Stimulated activated naive CD8-positive, alpha-beta T cell treated with anti-CD3 and anti-CD28 coated beads, Interleukin-15, amount 100 ng/mL, for 72 hours (primary cell): ENCODE results near the gene RDH16.
A peak's percentile ranks its signal among the peaks of the same experiment; 100 is the strongest.

Source experiments
- ATAC-seq: fragments of 150-1000 bp; cut with Tn5 transposase; 2 replicates; pipeline ENCODE4 v1.10.0; 2021; ENCODE audit warnings: mild to moderate bottlenecking, moderate library complexity
- DNase-seq, 2 donors: peaks; one replicate each; pipeline ENCODE4 v3.0.0; 2021 to 2022
- H3K27ac Mint-ChIP-seq, 2 donors: one replicate each; pipeline ENCODE4 v1.8.0; 2022; ENCODE audit warnings: mild to moderate bottlenecking in 2 of 2, mixed read lengths in 2 of 2, moderate library complexity in 2 of 2
- H3K27me3 Mint-ChIP-seq: one replicate; pipeline ENCODE4 v1.8.0; 2022; ENCODE audit warnings: mixed read lengths
- H3K4me1 Mint-ChIP-seq: one replicate; pipeline ENCODE4 v1.8.0; 2022; ENCODE audit warnings: mild to moderate bottlenecking, mixed read lengths
- H3K4me3 Mint-ChIP-seq, 2 donors: one replicate each; pipeline ENCODE4 v1.8.0; 2022; ENCODE audit warnings: mild to moderate bottlenecking in 2 of 2, mixed read lengths in 2 of 2, moderate library complexity in 1 of 2
- H3K9me3 Mint-ChIP-seq, 2 donors: one replicate each; pipeline ENCODE4 v1.8.0; 2022; ENCODE audit warnings: mixed read lengths in 2 of 2

The RDH16 gene

GRCh38 chr12:56957229-56958052 lies at the start of gene RDH16:
TSS of gene RDH16 (minus strand) at chr12:56957608. CDS start at chr12:56957462, 146 bp downstream.
- H3K4me1 Mint-ChIP-seq: peaks cover 4% of the 10 kb centered on the region
- no peak within 1 kb of the TSS for H3K27ac Mint-ChIP-seq
- H3K27me3 Mint-ChIP-seq: peaks cover 8% of the 10 kb centered on the region
- DNase-seq: no peak
- peaks cover 9 to 19% of the 10 kb centered on the region in 2 donors for H3K9me3 Mint-ChIP-seq
- no peak within 1 kb of the TSS for H3K4me3 Mint-ChIP-seq
- no peak for ATAC-seq

- no peaks in the 10 kb centered on the region for H3K27me3 Mint-ChIP-seq
- peak overlapping the region in 1 of 2 donors; percentile 29 for H3K27ac Mint-ChIP-seq
- DNase-seq: no peak
- H3K4me1 Mint-ChIP-seq: peaks cover 52% of the 10 kb centered on the region
- no peak for ATAC-seq
- H3K9me3 Mint-ChIP-seq: no peaks in the 10 kb centered on the region
- H3K4me3 Mint-ChIP-seq: peak overlapping the region; percentile 75 to 76
Observed at GRCh38 chr12:57006809-57007475, 49.5 kb upstream of the RDH16 start.

- H3K4me1 Mint-ChIP-seq: peaks cover 52% of the 10 kb centered on the region
Observed at GRCh38 chr12:57005980-57006808, 48.8 kb upstream of the RDH16 start, which contains the start of gene ZBTB39. TSS of gene ZBTB39 (minus strand) at chr12:57006546. CDS start at chr12:57004917, 1,629 bp downstream.

GRCh38 chr12:57004651-57005050 lies 47.2 kb upstream of the RDH16 start:
- Mint-ChIP-seq H3K27ac (no peak overlapping the region), H3K9me3 (no peaks in the 10 kb centered on the region), H3K4me1 (peaks cover 64% of the 10 kb centered on the region), H3K4me3 (peak overlapping the region in 1 of 2 donors; percentile 92), H3K27me3 (no peaks in the 10 kb centered on the region)
- DNase-seq: no peak
- no peak for ATAC-seq

More at GRCh38 chr12:57005980-57006808, 48.8 kb upstream of the RDH16 start, which contains the start of gene ZBTB39:
- H3K9me3 Mint-ChIP-seq: no peaks in the 10 kb centered on the region
- peak; percentile 82 for ATAC-seq
- peak within 1 kb of the TSS; percentile 78 to 95 for H3K27ac Mint-ChIP-seq
- peak within 1 kb of the TSS; percentile 85 to 92 for H3K4me3 Mint-ChIP-seq
- H3K27me3 Mint-ChIP-seq: no peaks in the 10 kb centered on the region
- peak; percentile 73 to 74 for DNase-seq

GRCh38 chr12:57003395-57003794 lies 46.0 kb upstream of the RDH16 start:
- no peak for ATAC-seq
- Mint-ChIP-seq H3K9me3 (no peaks in the 10 kb centered on the region), H3K4me3 (no peak overlapping the region), H3K27ac (no peak overlapping the region), H3K4me1 (peaks cover 75% of the 10 kb centered on the region), H3K27me3 (no peaks in the 10 kb centered on the region)
- DNase-seq: no peak

GRCh38 chr12:57001448-57001906 lies 44.1 kb upstream of the RDH16 start:
- ATAC-seq (peak; percentile 60), DNase-seq (peak; percentile 67 to 75)
- no peaks in the 10 kb centered on the region for H3K27me3 Mint-ChIP-seq
- H3K4me3 Mint-ChIP-seq: no peak overlapping the region
- H3K9me3 Mint-ChIP-seq: no peaks in the 10 kb centered on the region
- H3K27ac Mint-ChIP-seq: no peak overlapping the region
- peaks cover 68% of the 10 kb centered on the region for H3K4me1 Mint-ChIP-seq

- Mint-ChIP-seq H3K4me1 (peaks cover 69% of the 10 kb centered on the region), H3K27me3 (no peaks in the 10 kb centered on the region), H3K4me3 (no peak overlapping the region), H3K27ac (no peak overlapping the region), H3K9me3 (no peaks in the 10 kb centered on the region)
- no peak for DNase-seq
- ATAC-seq: peak; percentile 31
Observed at GRCh38 chr12:57000393-57000792, 43.0 kb upstream of the RDH16 start.

- Mint-ChIP-seq H3K9me3 (no peaks in the 10 kb centered on the region), H3K4me3 (peak overlapping the region in 1 of 2 donors; percentile 33), H3K27ac (no peak overlapping the region), H3K4me1 (peaks cover 61% of the 10 kb centered on the region), H3K27me3 (no peaks in the 10 kb centered on the region)
- ATAC-seq: no peak
- DNase-seq: no peak
Observed at GRCh38 chr12:56999456-56999855, 42.0 kb upstream of the RDH16 start.

- H3K9me3 Mint-ChIP-seq: no peaks in the 10 kb centered on the region
- no peaks in the 10 kb centered on the region for H3K27me3 Mint-ChIP-seq
- peak; percentile 87 for ATAC-seq
- peaks cover 61% of the 10 kb centered on the region for H3K4me1 Mint-ChIP-seq
- DNase-seq: peak; percentile 39 to 57
- peak overlapping the region; percentile 11 to 57 for H3K4me3 Mint-ChIP-seq
- peak overlapping the region; percentile 19 to 87 for H3K27ac Mint-ChIP-seq
Observed at GRCh38 chr12:56998981-56999380, 41.6 kb upstream of the RDH16 start.

GRCh38 chr12:56998316-56998715 lies 40.9 kb upstream of the RDH16 start:
- no peaks in the 10 kb centered on the region for H3K9me3 Mint-ChIP-seq
- peak overlapping the region; percentile 9 to 57 for H3K4me3 Mint-ChIP-seq
- H3K4me1 Mint-ChIP-seq: peaks cover 61% of the 10 kb centered on the region
- H3K27ac Mint-ChIP-seq: peak overlapping the region; percentile 19 to 87
- H3K27me3 Mint-ChIP-seq: no peaks in the 10 kb centered on the region
- ATAC-seq (no peak), DNase-seq (no peak)

- DNase-seq: no peak
- Mint-ChIP-seq H3K27ac (no peak overlapping the region), H3K4me1 (peaks cover 54% of the 10 kb centered on the region), H3K9me3 (no peaks in the 10 kb centered on the region), H3K27me3 (no peaks in the 10 kb centered on the region), H3K4me3 (no peak overlapping the region)
- no peak for ATAC-seq
Observed at GRCh38 chr12:56996793-56997545, 39.6 kb upstream of the RDH16 start.

- Mint-ChIP-seq H3K27ac (peak overlapping the region in 1 of 2 donors; percentile 67), H3K9me3 (no peaks in the 10 kb centered on the region), H3K4me3 (no peak overlapping the region), H3K27me3 (no peaks in the 10 kb centered on the region), H3K4me1 (peaks cover 54% of the 10 kb centered on the region)
- ATAC-seq: no peak
- no peak for DNase-seq
Observed at GRCh38 chr12:56995930-56996496, 38.6 kb upstream of the RDH16 start.

GRCh38 chr12:56995201-56995929 lies 38.0 kb upstream of the RDH16 start:
- H3K9me3 Mint-ChIP-seq: no peaks in the 10 kb centered on the region
- no peak for DNase-seq
- no peak for ATAC-seq
- no peak overlapping the region for H3K4me3 Mint-ChIP-seq
- H3K27ac Mint-ChIP-seq: peak overlapping the region in 1 of 2 donors; percentile 67
- H3K4me1 Mint-ChIP-seq: peaks cover 48% of the 10 kb centered on the region
- H3K27me3 Mint-ChIP-seq: no peaks in the 10 kb centered on the region

GRCh38 chr12:56994231-56994746 lies 36.9 kb upstream of the RDH16 start:
- peaks cover 38% of the 10 kb centered on the region for H3K4me1 Mint-ChIP-seq
- H3K4me3 Mint-ChIP-seq: no peak overlapping the region
- H3K9me3 Mint-ChIP-seq: no peaks in the 10 kb centered on the region
- no peak overlapping the region for H3K27ac Mint-ChIP-seq
- no peak for DNase-seq
- H3K27me3 Mint-ChIP-seq: no peaks in the 10 kb centered on the region
- ATAC-seq: no peak
